Measurements from ENCODE around the gene TNFRSF9.
"Not testable (repeated sequence)": the region's sequence is repeated elsewhere in the genome, so short reads cannot be mapped to it uniquely, and the experiment has no call there.

Gene TNFRSF9

GRCh38 chr1:7940745-7941436 is at the start of gene TNFRSF9:
TSS of gene TNFRSF9 (minus strand) at chr1:7940839. CDS start at chr1:7939994, 845 bp downstream.
- no peak for DNase-seq

GRCh38 chr1:7989762-7990428 is 49.3 kb upstream of the TNFRSF9 start:
- no peak for DNase-seq

- no peak for DNase-seq
These were observed 47.9 kb upstream of the TNFRSF9 start for GRCh38 chr1:7988576-7988975.

- DNase-seq, result no peak
These were observed 46.9 kb upstream of the TNFRSF9 start for GRCh38 chr1:7987528-7987927.

- no peak for DNase-seq
These were observed 45.4 kb upstream of the TNFRSF9 start for GRCh38 chr1:7985851-7986612.

- no peak for DNase-seq
These were observed 44.2 kb upstream of the TNFRSF9 start for GRCh38 chr1:7984811-7985210.

GRCh38 chr1:7983086-7983778 is 42.6 kb upstream of the TNFRSF9 start:
- no peak for DNase-seq

- DNase-seq, result no peak
These were observed 40.3 kb upstream of the TNFRSF9 start for GRCh38 chr1:7980984-7981383.

- peak; percentile 100 for DNase-seq
These were observed 34.7 kb upstream of the TNFRSF9 start for GRCh38 chr1:7975212-7975865.

GRCh38 chr1:7973086-7973485 is 32.4 kb upstream of the TNFRSF9 start:
- no peak for DNase-seq

- DNase-seq, result no peak
These were observed 31.6 kb upstream of the TNFRSF9 start for GRCh38 chr1:7972285-7972684.

- no peak for DNase-seq
These were observed 30.4 kb upstream of the TNFRSF9 start for GRCh38 chr1:7971024-7971423.

GRCh38 chr1:7970246-7970645 is 29.6 kb upstream of the TNFRSF9 start:
- no peak for DNase-seq

- no peak for DNase-seq
These were observed 27.0 kb upstream of the TNFRSF9 start for GRCh38 chr1:7967651-7968050.

- DNase-seq, result no peak
These were observed 26.6 kb upstream of the TNFRSF9 start for GRCh38 chr1:7967196-7967595.

- DNase-seq, result no peak
These were observed 23.8 kb upstream of the TNFRSF9 start for GRCh38 chr1:7964476-7964875.

GRCh38 chr1:7963841-7964240 is 23.2 kb upstream of the TNFRSF9 start:
- not testable (repeated sequence) for DNase-seq

- DNase-seq, result not testable (repeated sequence)
These were observed 22.7 kb upstream of the TNFRSF9 start for GRCh38 chr1:7963378-7963730.

- no peak for DNase-seq
These were observed 22.2 kb upstream of the TNFRSF9 start for GRCh38 chr1:7962636-7963377.

GRCh38 chr1:7962014-7962335 is 21.3 kb upstream of the TNFRSF9 start:
- no peak for DNase-seq

GRCh38 chr1:7961216-7962013 is 20.8 kb upstream of the TNFRSF9 start, which contains the start of gene PARK7:
TSS of gene PARK7 (plus strand) at chr1:7961711. CDS start at chr1:7962786, 1,075 bp downstream.
- peak; percentile 100 for DNase-seq

Measured in NCI-H510A treated with DMSO at 0.1 percent for 48 hours (cell line).